Subcutaneous abdominal adipose tissue (tissue), 5 donors: Measurements from ENCODE around the gene TNFRSF6B.

Experiments used
- H3K27ac ChIP-seq: one replicate; pipeline ENCODE4 v1.7.0; 2013; ENCODE audit warnings: low read depth, mild to moderate bottlenecking, inconsistent platforms, low read length, moderate library complexity
- H3K27me3 ChIP-seq, 5 donors: one replicate each; pipeline ENCODE4 v1.7.0; 2013; ENCODE audit warnings: low read length in 5 of 5, inconsistent platforms in 1 of 5; ENCODE audit not compliant: control insufficient read depth in 5 of 5, insufficient read depth in 4 of 5
- H3K36me3 ChIP-seq, 5 donors: one replicate each; pipeline ENCODE4 v1.7.0; 2013; ENCODE audit warnings: low read length in 5 of 5; ENCODE audit not compliant: control insufficient read depth in 5 of 5, insufficient read depth in 5 of 5
- H3K4me1 ChIP-seq, 5 donors: one replicate each; pipeline ENCODE4 v1.7.0; 2013; ENCODE audit warnings: low read length in 5 of 5, mild to moderate bottlenecking in 3 of 5, moderate library complexity in 1 of 5; ENCODE audit not compliant: control insufficient read depth in 5 of 5, insufficient read depth in 5 of 5
- H3K4me3 ChIP-seq, 5 donors: one replicate each; pipeline ENCODE4 v1.7.0; 2013; ENCODE audit warnings: low read length in 5 of 5, low read depth in 1 of 5
- H3K9ac ChIP-seq, 5 donors: one replicate each; pipeline ENCODE4 v1.7.0; 2013; ENCODE audit warnings: low read length in 5 of 5, mild to moderate bottlenecking in 4 of 5, moderate library complexity in 3 of 5
- H3K9me3 ChIP-seq, 5 donors: one replicate each; pipeline ENCODE4 v1.7.0; 2013; ENCODE audit warnings: low read length in 5 of 5; ENCODE audit not compliant: control insufficient read depth in 5 of 5
- donor health status: healthy.
- donor health status: healthy.
- donor health status: healthy.
- donor health status: healthy.
- donor health status: healthy.

The TNFRSF6B gene

GRCh38 chr20:63672666-63673065 is 23.8 kb upstream of the TNFRSF6B start:
- Histone ChIP-seq H3K36me3 (peaks cover 0 to 69% (median 46%) of the 10 kb centered on the region in 5 donors), H3K9me3 (no peaks in the 10 kb centered on the region), H3K27ac (no peak overlapping the region), H3K27me3 (no peaks in the 10 kb centered on the region), H3K4me1 (no peaks in the 10 kb centered on the region), H3K9ac (no peak overlapping the region), H3K4me3 (no peak overlapping the region)

GRCh38 chr20:63673951-63674350 is 22.5 kb upstream of the TNFRSF6B start:
- Histone ChIP-seq H3K27me3 (no peaks in the 10 kb centered on the region), H3K9me3 (no peaks in the 10 kb centered on the region), H3K4me3 (no peak overlapping the region), H3K27ac (no peak overlapping the region), H3K36me3 (peaks cover 0 to 69% (median 44%) of the 10 kb centered on the region in 5 donors), H3K4me1 (peaks cover 0 to 4% (median 0%) of the 10 kb centered on the region in 5 donors), H3K9ac (no peak overlapping the region)

- H3K36me3 ChIP-seq = peaks cover 0 to 77% (median 53%) of the 10 kb centered on the region in 5 donors
- H3K27me3 ChIP-seq = no peaks in the 10 kb centered on the region
- H3K4me3 ChIP-seq = no peak overlapping the region
- H3K9ac ChIP-seq = no peak overlapping the region
- no peak overlapping the region for H3K27ac ChIP-seq
- no peaks in the 10 kb centered on the region for H3K9me3 ChIP-seq
- peaks cover 0 to 4% (median 0%) of the 10 kb centered on the region in 5 donors for H3K4me1 ChIP-seq
These were observed 20.6 kb upstream of the TNFRSF6B start for GRCh38 chr20:63675681-63676368.

GRCh38 chr20:63678071-63678470 is 18.4 kb upstream of the TNFRSF6B start:
- H3K27me3 ChIP-seq = no peaks in the 10 kb centered on the region
- no peak overlapping the region for H3K9ac ChIP-seq
- H3K4me1 ChIP-seq = peaks cover 9 to 18% (median 15%) of the 10 kb centered on the region in 5 donors
- H3K4me3 ChIP-seq = no peak overlapping the region
- H3K9me3 ChIP-seq = no peaks in the 10 kb centered on the region
- no peak overlapping the region for H3K27ac ChIP-seq
- peaks cover 0 to 67% (median 46%) of the 10 kb centered on the region in 5 donors for H3K36me3 ChIP-seq

GRCh38 chr20:63678667-63679465 is 17.6 kb upstream of the TNFRSF6B start:
- H3K9me3 ChIP-seq = no peaks in the 10 kb centered on the region
- H3K27me3 ChIP-seq = no peaks in the 10 kb centered on the region
- H3K4me1 ChIP-seq = peaks cover 10 to 22% (median 19%) of the 10 kb centered on the region in 5 donors
- H3K36me3 ChIP-seq = peaks cover 0 to 64% (median 43%) of the 10 kb centered on the region in 5 donors
- no peak overlapping the region for H3K4me3 ChIP-seq
- H3K27ac ChIP-seq = no peak overlapping the region
- no peak overlapping the region for H3K9ac ChIP-seq

GRCh38 chr20:63679799-63680305 is 16.6 kb upstream of the TNFRSF6B start:
- H3K36me3 ChIP-seq = peaks cover 0 to 56% (median 35%) of the 10 kb centered on the region in 5 donors

GRCh38 chr20:63680427-63680826 is 16.0 kb upstream of the TNFRSF6B start:
- H3K27me3 ChIP-seq = no peaks in the 10 kb centered on the region
- H3K27ac ChIP-seq = no peak overlapping the region
- peaks cover 0 to 50% (median 31%) of the 10 kb centered on the region in 5 donors for H3K36me3 ChIP-seq
- no peak overlapping the region for H3K4me3 ChIP-seq
- H3K9ac ChIP-seq = no peak overlapping the region
- no peaks in the 10 kb centered on the region for H3K9me3 ChIP-seq
- peaks cover 10 to 25% (median 20%) of the 10 kb centered on the region in 5 donors for H3K4me1 ChIP-seq

More at GRCh38 chr20:63679799-63680305, 16.6 kb upstream of the TNFRSF6B start:
- H3K27me3 ChIP-seq = no peaks in the 10 kb centered on the region
- no peak overlapping the region for H3K4me3 ChIP-seq
- H3K9ac ChIP-seq = no peak overlapping the region
- H3K9me3 ChIP-seq = no peaks in the 10 kb centered on the region
- no peak overlapping the region for H3K27ac ChIP-seq
- peaks cover 10 to 22% (median 19%) of the 10 kb centered on the region in 5 donors for H3K4me1 ChIP-seq

- Histone ChIP-seq H3K9me3 (no peaks in the 10 kb centered on the region), H3K4me1 (peaks cover 11 to 31% (median 26%) of the 10 kb centered on the region in 5 donors), H3K36me3 (peaks cover 0 to 44% (median 26%) of the 10 kb centered on the region in 5 donors), H3K9ac (no peak overlapping the region), H3K27me3 (no peaks in the 10 kb centered on the region), H3K27ac (no peak overlapping the region), H3K4me3 (no peak overlapping the region)
These were observed 15.4 kb upstream of the TNFRSF6B start for GRCh38 chr20:63680857-63681608.

GRCh38 chr20:63681609-63682142 is 14.8 kb upstream of the TNFRSF6B start:
- Histone ChIP-seq H3K9ac (no peak overlapping the region), H3K4me1 (peaks cover 13 to 37% (median 33%) of the 10 kb centered on the region in 5 donors), H3K27me3 (no peaks in the 10 kb centered on the region), H3K4me3 (no peak overlapping the region), H3K36me3 (peaks cover 0 to 39% (median 24%) of the 10 kb centered on the region in 5 donors), H3K27ac (peak overlapping the region; percentile 62), H3K9me3 (no peaks in the 10 kb centered on the region)
